GM19240 (cell line): Measurements from ENCODE around the gene FAM83D.

Experiments
- DNase-seq: peaks from one replicate; pipeline ENCODE4 v3.0.0; 2011; ENCODE audit warnings: low spot score; ENCODE audit not compliant: insufficient read length

Gene FAM83D

DNA sequence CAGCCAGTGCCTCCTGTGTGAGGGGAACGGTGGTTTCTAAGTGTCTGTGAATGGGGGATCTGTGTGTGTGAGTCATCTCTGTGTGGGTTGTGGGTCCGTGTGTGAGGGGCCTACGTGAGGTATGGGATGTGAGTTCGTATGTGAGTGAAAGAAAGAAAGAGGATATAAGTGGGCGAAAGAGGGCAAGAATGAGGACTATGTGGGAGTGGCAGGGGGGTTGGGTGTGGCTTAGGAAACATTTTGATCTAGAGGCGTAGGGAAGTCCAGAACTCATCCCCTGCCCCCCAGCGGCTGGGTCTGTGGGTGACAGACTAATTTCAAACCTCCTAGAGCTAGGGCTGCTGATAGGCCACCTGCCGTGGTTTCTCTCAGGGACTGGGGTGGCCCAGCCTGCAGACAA, 71.4 kb downstream of the FAM83D start:
- peak; percentile 37 for DNase-seq

DNA sequence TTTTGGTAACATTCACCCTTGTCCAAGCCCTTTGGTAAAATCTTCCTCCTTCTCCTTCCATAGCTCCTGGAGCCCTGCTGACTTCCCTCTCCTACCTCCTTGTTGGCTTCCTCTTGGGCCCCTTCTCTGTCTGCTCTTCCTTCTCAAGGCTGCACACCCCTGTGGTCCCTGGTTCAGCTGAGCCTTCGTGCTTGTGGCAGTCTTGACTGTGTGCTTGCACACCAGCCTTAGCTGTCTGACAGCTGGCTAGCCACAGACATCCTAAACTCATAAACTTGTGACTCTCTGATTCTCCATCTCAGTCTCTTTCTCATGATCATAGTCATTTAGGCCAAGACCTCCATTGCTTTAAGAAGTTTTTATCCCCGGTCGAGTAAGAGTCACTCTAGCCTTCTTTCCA, 73.0 kb downstream of the FAM83D start:
- no peak for DNase-seq

DNA sequence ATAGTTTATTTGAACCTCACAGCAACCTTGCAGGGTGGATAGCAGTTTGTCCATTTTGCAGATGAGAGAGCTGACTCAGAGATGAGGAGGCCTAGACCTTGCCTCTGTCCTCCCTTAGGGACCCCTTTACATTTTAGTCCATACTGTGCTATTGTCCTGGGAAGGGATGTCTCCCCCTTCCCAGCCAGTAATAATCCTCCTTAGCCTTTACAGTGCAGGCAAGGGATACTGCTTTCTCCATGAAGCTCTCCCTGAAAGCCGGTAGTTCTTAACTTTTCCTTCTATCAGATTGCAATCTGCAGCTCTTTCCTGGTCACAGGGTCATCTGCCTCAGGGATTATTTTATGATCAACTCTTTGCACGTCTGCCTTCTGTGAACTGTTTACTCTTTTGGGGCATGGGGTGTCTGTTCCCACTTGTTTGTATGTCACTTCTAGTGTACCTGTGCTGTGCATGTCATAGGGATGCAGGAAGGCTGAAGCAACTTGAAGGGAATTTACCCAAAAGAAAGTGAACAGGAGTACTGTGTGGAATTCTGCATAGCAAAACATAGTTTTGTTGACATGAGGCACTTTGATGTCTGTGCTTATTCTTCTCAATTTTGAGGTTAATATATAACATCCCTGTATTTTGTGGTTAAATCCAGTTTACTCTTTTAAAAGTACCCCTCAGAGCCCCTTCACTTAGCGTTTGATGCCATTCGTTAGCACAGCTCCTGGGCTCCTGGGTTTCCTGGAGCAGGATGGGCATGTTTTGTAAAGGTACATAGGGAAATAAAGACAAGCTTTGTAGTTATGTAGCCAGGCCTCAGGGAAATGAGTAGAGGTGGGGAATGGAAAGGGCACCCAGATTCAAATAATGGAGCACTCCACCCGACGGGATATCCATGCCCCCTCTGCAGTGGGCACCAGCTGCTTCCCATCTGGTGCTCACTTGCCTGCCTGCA, 74.0 kb downstream of the FAM83D start:
- no peak for DNase-seq
